GM10248 (cell line): Measurements from ENCODE around the gene MAP2K2.

Source experiments
- CTCF ChIA-PET: fragments of 300-600 bp; sonication (Branson Sonifier 250); formaldehyde crosslinking; extraction: SDS; loops from one replicate; lab custom pipeline; 2021; ENCODE audit warnings: antibody characterized with exemption; lab: Yijun Ruan, JAX
- POLR2A ChIA-PET: fragments of 350-650 bp; sonication (Branson Sonifier 250); formaldehyde crosslinking; extraction: SDS; loops from one replicate; lab custom pipeline; 2020; ENCODE audit warnings: antibody characterized with exemption; lab: Yijun Ruan, JAX
- DNase-seq: peaks from one replicate; pipeline ENCODE4 v3.0.0; 2012; ENCODE audit errors: extremely low spot score
- CTCF ChIP-seq: IDR thresholded peaks from 2 replicates; pipeline ENCODE4 v1.5.1; 2012; ENCODE audit warnings: mild to moderate bottlenecking, low read depth; ENCODE audit errors: extremely low read depth, missing control alignments, control extremely low read depth

The MAP2K2 gene

GRCh38 chr19:4096049-4096892 is 27.7 kb downstream of the MAP2K2 start:
- TF ChIP-seq CTCF = no peak
- DNase-seq = no peak
- POLR2A ChIA-PET = interaction anchor here (0.6 kb wide), 1 partner anchor 73 kb away, joined by 3 read pairs; no protein-coding TSS in a partner anchor
- CTCF ChIA-PET = interaction anchor here (1.0 to 1.3 kb wide), 4 partner anchors 19 to 109 kb away, joined by 3 to 7 read pairs (median 3); no protein-coding TSS in a partner anchor

GRCh38 chr19:4095488-4095844 is 28.5 kb downstream of the MAP2K2 start:
- no peak for DNase-seq

DNA sequence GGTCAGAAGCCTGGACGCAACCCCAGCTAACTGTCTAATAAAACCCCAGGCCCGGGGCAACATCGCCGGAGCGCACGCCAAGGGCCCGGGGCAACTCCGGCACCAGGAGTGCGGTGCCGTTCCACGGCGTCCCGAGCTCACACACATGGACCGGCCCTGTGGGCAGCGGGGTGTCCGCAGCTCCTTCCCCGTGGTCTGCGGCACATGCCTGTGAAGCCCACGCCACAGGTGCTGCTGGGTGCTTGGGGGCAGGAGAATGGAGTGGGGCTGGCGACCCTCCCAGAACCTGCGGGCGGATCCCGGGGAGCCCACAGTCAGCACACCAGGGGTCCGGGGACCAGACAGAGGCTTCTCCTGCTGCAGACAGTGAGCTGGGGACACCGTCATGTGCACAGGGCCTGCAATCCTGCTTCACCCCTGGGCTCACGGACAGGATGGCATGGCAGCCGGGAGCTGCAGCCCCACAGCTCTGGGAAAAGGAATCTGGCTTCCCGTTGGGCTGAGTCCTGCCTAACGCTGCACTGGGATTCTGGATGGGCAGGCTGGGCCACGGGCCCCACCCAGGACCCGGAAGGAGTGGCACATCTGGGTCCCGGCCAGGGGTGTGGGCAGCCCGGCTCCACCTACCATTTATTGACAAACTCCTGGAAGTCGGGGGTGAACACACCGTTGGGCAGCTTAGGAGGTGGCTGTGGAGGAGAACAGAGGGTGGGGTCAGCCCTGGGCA is 29.0 kb downstream of the MAP2K2 start:
- DNase-seq = no peak
- ChIA-PET CTCF (interaction anchor here (1.3 kb wide), 1 partner anchor 45 kb away, joined by 7 read pairs; no protein-coding TSS in a partner anchor), POLR2A (no interaction called here)
- TF ChIP-seq CTCF = no peak

More at GRCh38 chr19:4095488-4095844, 28.5 kb downstream of the MAP2K2 start:
- TF ChIP-seq CTCF = no peak
- CTCF ChIA-PET = interaction anchor here (1.0 to 1.3 kb wide), 2 partner anchors 44 to 108 kb away, joined by 3 to 7 read pairs; no protein-coding TSS in a partner anchor
- POLR2A ChIA-PET = interaction anchor here (0.6 kb wide), 1 partner anchor 74 kb away, joined by 3 read pairs; no protein-coding TSS in a partner anchor

DNA sequence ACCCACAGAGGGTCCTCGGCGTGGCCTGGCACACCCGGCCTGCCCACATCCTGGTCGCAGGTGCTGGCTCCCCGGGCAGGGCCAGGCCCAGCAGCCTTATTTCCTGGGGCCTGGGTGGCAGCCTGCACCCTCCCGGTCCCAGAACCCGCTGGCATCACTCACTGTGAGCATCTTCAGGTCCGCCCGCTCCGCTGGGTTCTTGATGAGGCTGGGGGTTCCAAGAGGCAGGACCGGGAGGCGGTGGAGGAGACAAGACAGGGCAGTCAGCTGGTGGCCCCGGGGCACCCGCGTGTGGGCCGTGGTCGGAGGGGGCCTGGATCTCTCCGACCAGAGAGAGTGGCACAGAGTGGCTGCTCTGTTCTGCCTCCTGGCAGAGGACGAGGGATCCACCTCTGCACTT is 29.6 kb downstream of the MAP2K2 start:
- ChIA-PET POLR2A (no interaction called here), CTCF (no interaction called here)
- DNase-seq = no peak
- TF ChIP-seq CTCF = no peak

DNA sequence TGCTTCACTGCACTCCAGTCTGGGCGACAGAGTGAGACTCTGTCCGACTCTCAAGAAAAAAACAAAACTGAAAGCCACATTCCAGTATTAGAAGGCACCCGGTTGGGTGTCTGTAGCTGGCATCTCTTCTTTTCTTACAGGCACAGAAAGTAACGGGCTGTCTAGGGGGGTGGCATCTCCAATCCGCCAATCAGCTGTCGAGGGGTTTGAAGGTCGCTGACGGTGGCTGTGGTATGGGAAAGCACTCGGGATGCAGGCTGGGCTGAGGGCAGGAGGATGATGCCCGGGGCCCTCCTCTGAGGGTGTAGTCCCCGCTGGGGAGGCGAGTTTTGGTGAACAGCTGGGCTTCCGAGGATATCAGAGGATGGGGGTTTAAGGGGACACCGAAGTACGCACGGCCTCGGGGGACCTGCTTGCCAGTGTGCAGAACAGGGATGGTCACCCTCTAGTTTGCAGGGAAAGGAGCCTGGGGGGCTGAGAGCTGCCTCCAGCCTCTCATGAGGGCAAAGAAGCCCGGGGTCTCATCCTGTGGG is 30.2 kb downstream of the MAP2K2 start:
- ChIA-PET POLR2A (no interaction called here), CTCF (interaction anchor here (1.3 kb wide), 1 partner anchor 21 kb away, joined by 3 read pairs; no protein-coding TSS in a partner anchor)
- no peak for DNase-seq
- TF ChIP-seq CTCF = no peak
